NCI-H2171 treated with DMSO at 0.1 percent for 48 hours (cell line): ENCODE measurements around the gene TRIM3.
"Not testable (repeated sequence)": the region's sequence is repeated elsewhere in the genome, so short reads cannot be mapped to it uniquely, and the experiment has no call there.

Experiments
- DNase-seq: peaks from one replicate; lab custom pipeline; 2025; lab: John Stamatoyannopoulos, UW

The TRIM3 gene

DNA sequence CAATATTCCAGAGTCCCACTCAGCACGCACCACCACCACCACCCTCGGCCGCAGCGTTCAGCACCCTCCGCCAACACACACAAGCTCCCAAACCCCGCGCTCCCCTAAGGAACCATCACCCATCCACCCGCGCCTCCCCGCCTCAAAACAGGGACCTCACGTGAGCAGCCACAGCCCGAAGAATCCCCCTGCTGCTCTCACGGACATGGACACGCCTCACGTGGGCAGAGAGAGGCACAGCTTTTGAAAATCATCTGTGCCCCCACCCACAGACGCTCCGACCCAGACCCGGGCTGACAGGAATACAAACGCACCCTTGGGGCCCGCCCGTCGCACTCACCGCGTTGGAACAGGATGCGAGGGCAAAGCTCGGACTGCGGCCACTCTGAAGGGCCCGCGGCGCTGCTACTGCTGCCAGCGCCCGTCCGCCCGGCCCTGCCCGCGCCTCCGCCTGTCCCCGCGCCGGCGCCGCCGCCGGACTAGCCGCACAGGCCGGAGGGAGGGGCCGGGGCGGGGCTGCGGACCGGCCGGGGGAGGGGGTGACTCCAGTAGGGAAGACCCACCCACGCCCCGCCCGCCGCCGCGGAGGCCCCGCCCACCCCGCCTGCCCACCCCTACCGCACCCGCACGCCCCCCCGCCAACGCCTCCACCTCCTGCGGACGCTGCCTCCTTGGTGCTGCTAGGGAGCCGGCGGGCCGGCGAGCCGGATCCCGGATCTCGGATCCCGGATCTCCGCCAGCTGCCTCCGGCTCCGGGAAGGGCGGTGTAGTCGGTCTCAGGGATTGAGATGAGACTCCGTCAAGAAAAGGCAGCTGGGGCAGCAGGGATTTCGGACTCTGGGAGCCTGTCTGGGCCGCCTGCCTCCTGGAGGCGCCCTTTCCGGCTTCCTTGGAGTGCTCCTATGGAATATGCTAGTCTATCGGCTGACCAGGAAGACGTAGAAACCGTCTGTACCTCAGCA, at the start of gene TRIM3:
TSS of gene TRIM3 (minus strand) at position 491 of the 962 bp plus-strand sequence. CDS start 8,246 bp downstream, outside the sequence.
- peak; percentile 41 for DNase-seq

DNA sequence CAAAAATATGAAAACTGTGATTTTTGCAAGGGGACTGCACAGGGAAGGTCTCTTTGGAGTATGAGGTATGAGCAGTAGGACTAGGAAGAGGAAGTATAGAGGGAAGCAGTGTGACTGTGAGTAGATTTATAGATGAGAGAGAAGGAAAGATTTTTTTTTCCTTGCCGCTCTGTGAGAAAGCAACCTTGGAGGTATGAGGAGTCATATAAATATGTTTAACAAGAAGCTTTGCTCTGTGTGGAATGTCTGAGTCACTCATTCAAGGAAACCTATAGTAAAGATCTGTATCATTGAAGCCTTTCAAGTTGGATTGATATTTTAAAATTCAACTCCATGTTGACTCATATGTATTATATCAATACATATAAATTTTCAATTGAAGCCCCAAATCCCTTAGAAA, 49.5 kb upstream of the TRIM3 start:
- no peak for DNase-seq

DNA sequence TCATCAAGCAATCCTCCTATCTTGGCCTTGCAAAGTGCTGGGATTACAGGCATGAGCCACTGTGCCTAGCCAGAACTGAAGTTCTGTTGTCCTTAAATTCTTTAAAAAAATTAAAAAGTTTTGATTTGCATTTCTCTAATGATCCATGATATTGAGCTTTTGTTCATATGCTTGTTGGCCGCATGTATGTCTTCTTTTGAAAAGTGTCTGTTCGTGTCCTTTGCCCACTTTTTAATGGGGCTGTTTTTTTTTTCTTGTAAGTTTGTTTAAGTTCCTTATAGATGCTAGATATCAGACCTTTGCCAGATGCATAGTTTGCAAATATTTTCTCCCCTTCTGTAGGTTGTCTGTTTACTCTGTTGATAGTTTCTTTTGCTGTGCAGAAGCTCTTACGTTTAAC, 48.2 kb upstream of the TRIM3 start:
- DNase-seq = not testable (repeated sequence)

DNA sequence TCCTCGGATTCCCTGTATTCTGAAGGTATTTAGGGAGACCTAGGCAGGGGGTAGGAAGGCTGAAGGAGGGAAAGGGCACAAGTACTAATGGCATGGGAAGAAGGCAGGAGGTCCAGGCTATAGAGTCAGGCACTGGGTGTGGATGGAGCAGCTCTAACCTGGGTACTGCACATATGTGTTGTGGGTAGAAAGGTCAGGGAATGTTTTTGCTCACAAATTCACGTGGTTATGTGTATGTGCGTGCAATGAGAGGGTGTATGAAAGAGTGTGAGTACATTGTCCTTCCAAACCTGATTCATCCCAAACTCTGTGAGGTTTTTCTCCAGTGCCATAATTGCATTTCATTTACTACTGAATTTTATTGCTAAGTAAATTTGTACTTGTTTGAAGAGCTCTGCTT, 46.5 kb upstream of the TRIM3 start:
- DNase-seq = no peak

DNA sequence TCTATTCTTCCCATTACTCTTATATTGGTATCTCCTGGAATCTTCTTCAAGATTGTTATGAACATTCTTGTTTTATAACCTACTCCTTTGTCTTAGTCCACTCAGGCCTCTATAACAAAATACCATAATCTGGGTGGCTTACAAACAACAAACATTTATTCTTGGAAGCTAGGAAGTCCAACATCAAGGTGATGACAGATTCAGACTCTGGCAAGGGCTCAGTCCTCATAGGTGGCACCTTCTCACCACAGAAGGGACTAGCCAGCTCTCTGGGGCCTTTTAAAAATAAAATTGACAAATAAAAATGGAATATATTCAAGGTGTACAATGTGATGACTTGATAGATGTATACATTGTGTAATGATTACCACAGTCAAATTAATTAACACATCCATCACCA, 43.1 kb upstream of the TRIM3 start:
- DNase-seq = no peak

DNA sequence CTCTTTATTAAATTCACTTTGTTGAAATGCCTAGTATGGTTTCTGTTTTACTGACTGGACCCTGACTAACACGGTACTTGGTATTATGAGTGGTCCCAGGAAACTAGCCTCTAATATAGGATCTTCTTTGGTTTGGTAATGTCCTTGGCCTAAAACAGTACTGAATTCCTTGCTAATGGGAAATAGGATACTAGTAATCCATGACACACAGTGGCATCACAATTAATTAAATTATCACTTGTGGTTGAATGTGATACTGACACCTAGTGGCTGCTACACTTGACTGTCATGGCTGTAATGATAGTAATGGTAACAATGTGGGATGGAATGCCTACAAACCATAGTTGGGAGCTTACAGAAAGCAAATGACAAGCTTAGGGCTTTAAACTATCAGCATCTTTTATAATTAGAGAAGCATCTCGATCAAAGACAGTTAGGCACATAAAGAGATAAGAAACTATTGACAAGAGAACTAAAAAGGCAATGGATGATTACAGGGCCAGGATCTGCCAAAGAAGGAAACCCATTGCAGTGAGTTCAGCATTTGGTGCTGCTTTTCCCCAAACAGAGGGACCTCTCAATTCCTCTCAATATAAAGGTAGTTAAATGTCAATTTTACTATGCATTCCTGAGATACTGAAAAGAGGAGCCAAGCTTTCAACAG, 32.0 kb upstream of the TRIM3 start:
- no peak for DNase-seq

DNA sequence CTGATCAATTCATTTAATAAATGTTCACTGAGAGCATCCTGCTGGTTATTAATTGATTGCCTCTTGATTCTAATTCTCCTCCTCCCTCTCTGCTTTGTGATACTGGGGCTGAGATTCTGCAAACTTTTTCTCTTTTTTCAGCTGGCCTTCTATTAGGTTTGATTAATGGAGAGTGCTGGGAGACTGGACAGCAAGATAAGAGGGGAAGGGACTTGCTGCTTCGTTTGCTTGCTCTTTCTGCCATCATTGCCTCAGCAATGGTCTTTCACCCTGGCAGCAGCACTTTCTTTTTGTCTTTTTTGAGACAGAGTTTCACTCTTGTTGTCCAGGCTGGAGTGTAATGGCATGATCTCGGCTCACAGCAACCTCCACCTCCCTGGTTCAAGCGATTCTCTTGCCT, 30.4 kb upstream of the TRIM3 start:
- DNase-seq = no peak

DNA sequence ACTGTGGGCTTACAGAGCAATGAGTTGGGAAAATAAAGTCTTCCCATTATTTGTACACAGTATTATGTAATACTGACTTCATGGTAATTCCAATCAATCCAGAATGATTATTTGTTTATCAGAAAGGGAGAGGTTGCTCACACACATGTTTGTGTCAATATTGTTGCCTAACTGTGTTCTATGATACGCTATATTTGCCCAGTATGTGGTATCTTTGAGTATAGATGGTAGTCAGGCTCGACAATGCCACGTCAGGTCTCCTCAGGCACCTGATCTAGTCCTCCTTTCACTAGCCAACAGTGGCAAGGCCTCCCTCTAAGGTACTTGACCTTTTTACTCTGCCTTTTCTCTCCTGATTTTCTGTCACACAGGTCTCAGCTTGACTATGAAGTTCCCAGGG, 28.6 kb upstream of the TRIM3 start:
- no peak for DNase-seq

DNA sequence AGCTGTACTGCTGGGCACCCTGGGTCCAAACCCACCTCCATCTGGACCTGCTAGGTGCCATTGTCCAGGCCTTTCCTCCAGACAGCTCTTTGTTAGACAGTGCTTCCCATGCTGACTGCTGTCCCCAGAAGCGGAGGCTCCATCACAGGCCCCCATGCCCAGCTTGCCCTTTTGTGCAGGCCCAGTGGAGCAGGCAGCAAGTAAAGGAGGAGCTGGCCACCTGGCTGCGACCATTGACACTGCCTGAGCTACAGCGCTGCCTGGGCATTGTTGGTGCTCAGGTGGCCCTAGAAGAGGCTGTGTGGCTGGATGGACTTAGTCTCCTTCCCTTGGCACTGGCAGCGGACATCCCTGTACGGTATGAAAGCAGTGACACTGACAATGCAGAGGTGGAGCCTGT, 24.8 kb upstream of the TRIM3 start:
- DNase-seq = no peak

DNA sequence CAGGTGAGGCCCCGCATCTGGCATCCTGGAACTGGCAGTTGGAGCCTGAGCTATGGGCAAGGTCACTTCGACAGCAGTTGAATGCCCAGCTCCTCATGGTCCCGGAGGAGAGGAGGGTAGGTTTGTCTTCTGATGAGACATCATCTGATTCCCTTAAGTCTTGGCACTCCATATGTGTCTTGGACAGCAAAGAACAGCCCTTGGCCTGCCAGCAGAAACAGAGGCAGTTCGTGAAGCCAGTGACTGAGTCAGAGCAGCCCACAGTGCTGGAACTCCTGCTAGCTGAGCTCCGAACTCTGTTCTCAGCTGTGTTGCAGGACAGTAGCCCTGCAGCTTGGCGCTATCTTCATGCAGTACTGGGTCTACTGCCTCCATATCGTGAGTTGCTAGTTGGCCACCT, 24.4 kb upstream of the TRIM3 start:
- DNase-seq = no peak

DNA sequence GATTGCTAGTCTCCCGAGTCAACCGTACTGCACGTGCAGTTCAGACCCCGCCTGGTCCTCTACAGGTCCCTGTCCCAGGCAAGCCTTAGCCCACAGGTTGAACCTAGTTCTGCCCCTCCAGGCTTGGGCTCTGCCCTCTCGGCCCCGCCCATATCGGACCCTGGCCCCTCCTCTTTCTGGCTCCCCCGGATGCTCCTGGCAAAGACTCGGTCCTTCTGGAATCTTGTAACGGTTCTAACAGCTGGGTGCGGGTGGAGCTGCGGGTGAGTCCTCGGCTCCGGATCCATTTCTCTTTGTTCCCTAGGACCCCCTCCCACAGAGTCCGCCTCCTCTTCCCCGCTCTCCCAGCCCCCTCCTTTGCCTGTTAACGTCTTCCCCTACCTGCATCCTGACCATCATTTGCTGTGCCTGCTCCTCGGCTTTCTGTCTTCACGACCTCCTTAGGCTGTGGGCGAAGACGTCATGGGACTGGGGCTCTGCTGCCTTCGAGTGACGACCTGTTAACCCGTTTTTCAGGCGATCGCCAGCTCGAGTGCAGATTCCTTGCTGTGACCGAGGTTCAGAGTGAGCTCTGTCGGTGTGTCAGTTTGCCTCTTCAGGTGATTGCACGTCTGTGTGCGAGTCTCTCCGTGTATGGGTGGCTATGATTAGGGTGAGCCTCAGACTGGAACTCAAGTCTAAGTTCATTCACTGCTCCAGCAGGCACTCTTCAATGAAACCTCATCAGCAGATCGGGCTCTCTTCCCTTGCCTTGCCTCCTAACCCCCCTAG, 23.5 kb upstream of the TRIM3 start, which contains the start of gene DNHD1:
TSS of gene DNHD1 (plus strand) at position 212 of the 771 bp plus-strand sequence. CDS start 936 bp downstream, outside the sequence.
- no peak for DNase-seq

DNA sequence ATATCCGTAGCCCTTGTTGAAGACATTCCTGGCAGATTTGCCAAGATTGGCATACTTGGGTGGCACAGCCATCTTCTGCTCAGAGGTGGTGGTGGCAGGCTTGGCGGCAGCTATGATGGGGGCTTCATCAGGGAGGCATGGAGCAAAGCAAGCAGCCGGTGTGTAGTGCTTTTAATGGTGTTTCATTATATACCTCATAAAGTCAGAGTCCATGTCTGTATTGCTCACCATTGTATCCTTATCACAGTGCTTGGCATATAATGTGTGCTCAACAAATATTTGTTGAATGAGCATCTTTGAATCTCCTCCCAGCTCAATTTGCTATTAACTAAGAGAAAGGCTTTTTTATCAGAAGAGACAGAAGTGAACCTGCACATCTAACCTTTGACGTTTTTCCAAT, 15.6 kb upstream of the TRIM3 start:
- no peak for DNase-seq

DNA sequence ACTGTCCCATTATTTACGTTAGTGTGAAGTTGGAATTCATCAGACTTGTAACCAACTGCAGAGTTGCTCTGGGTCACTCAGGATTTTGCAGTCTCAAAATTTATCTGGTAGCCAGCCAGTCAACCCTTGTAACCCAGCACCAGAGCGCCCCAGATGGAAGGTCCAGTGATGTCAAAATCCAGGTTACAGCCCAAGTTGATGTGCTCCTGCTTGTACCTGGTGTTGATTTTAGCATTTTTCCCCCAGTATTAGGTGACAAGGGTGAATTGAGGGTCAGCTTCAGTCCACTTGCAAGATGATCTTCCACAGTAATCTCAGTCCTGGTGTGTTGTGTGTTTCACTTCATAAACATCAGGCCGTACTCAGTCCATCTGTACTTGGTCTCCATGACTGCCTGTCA, 15.1 kb upstream of the TRIM3 start:
- DNase-seq = no peak

DNA sequence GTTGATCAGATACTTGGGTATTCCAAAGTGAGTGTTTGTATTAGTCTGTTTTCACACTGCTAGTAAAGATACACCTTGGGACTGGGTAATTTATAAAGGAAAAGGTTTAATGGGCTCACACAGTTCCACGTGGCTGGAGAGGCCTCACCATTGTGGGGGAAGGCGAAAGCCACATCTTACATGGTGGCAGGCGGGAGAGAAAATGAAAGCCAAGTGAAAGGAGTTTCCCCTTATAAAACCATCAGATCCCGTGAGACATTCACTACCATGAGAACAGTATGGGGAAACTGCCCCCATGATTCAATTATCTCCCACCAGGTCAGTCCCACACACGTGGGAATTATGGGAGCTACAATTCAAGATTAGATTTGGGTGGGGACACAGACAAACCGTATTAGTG, 14.6 kb upstream of the TRIM3 start:
- DNase-seq = no peak

DNA sequence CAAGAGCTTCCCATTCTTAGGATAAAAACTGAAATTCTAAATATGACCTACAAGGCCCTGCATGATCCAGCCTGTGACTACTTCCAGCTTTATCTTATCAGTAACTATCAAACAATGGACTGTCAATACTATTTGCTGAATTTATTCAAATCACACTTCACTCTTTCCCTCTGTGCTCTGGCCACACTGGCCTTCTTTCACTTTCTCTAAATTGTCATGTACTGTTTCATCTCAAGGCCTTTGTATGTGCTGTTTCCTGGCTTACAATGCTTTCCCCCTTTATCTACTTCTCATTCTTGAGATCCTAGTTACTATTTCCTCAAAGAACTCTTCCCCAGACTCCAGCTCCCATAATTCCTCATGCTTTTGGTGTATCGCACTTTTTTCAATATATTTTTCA, 13.2 kb upstream of the TRIM3 start:
- DNase-seq = no peak

DNA sequence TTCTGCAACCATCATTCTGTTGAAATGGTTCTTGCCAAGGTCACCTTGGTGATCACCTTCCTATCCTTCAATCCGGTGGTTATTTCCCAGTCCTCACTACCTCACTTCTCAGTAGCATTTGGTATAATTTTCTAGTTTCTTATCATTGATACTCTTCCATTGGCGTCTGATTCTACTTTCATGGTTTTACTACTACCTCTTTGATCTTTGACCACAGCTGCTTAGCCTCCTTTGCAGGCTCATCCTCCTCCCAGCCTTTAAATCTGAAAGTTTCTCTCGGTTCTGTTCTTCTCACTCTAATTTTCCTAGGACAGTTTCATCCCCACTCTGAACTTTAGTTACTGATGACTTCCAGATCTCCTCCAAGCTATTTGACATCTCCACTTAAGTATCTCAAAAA, 12.5 kb upstream of the TRIM3 start:
- DNase-seq = no peak

DNA sequence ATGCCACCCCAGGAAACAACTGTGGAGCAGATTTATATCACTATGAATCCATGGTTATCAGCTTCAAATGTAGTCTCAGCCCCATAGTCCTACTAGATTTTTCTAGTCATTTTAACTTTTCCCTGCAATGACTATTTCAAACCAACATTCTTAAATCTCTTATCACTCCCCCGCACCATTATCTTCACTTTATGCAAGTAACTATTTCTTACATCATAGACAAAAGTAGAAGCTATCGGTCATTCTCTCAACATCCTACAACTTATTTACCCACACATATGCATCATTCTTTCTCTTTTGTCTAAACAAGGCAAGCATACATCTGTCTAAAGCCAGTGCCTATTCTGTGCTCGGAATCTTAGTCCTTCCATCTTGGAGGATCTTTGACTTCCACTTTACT, 11.9 kb upstream of the TRIM3 start:
- no peak for DNase-seq

DNA sequence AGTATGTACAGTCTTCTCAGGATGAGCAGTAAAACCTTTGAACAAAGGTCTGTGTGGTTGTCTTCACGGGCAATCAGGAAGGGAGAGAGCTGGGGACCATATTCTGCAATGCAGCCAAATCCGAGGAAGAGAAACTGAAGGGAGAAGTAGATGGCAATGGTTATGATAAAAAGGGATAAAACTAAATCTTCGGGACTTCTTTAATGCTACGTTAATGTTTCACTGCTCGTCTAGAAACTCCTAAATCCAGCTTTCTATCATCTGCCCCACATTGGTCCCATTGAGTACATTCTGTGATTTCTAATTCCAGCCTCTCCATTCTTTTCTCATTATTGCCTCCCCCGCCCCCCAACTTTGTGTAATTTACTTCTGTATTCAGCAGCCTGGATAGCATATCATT, 9.3 kb upstream of the TRIM3 start:
- no peak for DNase-seq

DNA sequence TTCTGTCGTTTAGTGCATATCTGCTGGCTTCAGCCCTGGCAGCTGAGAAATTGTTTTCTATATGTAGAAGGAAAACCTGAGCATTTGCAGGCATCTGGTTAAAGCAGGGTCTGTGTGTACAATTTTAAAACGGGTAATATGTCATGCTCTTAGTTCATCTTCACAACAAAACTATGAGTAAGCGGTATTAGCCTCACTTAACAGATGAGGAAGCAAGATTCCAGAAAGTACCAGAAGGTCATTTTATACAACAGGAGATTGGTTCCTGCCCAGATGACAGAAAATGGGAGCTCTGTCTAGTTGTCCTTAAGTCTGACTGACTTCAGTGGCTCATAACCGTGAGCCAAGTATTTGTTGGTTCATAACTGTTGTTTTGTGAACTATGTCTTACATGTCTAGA, 8.7 kb upstream of the TRIM3 start:
- no peak for DNase-seq

DNA sequence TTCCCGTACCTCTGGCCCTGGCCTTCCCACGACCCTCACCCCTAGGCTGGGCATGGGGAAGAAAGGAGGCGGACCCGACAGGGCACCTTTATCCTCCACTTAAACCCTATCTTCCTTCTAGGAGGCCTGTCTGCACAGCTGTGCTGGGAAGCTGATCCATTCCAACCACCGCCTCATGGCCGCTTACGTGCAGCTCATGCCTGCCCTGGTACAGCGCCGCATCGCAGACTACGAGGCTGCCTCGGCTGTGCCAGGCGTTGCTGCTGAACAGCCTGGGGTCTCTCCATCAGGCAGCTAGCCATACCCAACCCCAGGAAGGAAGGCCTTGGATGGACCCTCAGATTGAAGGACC, 8.2 kb upstream of the TRIM3 start:
- DNase-seq = no peak

DNA sequence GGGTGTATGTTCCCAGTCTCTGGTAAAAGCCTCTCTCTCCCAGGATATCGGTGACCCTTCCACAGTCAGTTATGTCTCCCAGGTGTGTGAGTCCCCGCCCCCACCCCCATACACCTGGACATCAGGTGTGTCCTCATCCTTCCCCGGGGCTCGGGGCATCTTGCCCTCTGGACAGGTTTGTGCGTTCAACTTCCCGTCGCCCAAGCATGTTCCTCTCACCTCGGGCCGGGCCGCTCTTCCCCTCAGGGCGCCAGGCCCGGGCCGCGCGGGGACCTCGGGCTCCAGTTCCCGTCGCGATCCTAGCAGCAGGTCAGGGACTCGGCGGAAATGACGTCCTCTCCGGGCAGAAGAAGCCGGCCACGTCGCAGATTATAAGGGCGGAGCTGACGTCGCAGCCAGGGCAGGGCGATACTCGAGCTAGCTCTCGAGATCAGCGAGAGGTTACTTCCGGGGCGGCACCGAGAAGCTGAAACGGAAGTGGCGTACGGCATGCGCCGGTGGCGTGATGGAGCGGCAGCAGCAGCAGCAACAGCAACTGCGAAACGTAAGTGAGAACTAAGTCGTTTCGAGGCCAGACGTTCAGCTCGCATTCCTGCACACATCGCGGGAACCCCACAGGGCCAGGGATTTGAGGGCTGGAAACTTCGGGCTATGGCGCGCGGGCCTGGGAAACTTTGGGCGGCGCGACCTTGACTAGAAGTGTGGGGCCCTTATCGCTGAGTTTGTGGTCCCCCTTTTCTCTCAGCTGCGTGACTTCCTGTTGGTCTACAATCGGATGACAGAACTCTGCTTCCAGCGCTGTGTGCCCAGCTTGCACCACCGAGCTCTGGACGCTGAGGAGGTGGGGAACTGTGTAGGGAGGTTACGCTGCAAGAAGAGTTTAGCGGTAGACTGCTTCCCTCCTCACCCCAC, 7.5 kb upstream of the TRIM3 start, which contains the start of the genes ARFIP2 and TIMM10B:
TSS of gene ARFIP2 (minus strand) at position 320 of the 912 bp plus-strand sequence. CDS start 910 bp downstream, outside the sequence.
TSS of gene TIMM10B (plus strand) at position 490 of the 912 bp plus-strand sequence. CDS start at position 506, 16 bp downstream.
- DNase-seq = peak; percentile 90
